SJSA1 (cell line): ENCODE results near the gene MYOF. TPM values are rescaled to one million over a fixed set of nuclear protein-coding genes. Genes with fewer than 3 reads are reported as not detected.
A peak's percentile ranks its signal among the peaks of the same experiment; 100 is the strongest.
"Not testable (repeated sequence)": the region's sequence is repeated elsewhere in the genome, so short reads cannot be mapped to it uniquely, and the experiment has no call there.

Experiments used
- DNase-seq, 2 experiments: peaks; one replicate each; pipeline ENCODE4 v3.0.0-alpha.2; 2015 to 2020; ENCODE audit warnings: low spot score in 2 of 2, low read depth in 1 of 2
- H3K27ac ChIP-seq: fragments of 250-450 bp; sonication (Bioruptor Pico); 2 replicates; pipeline ENCODE4 v1.5.1; 2020; ENCODE audit warnings: mild to moderate bottlenecking, moderate library complexity
- H3K27me3 ChIP-seq: fragments of 250-450 bp; sonication (Bioruptor Pico); replicated peaks from 2 replicates; pipeline ENCODE4 v1.5.1; 2020; ENCODE audit warnings: mild to moderate bottlenecking, moderate library complexity
- H3K36me3 ChIP-seq: fragments of 250-450 bp; sonication (Bioruptor Pico); 2 replicates; pipeline ENCODE4 v1.5.1; 2020; ENCODE audit warnings: mild to moderate bottlenecking
- H3K4me1 ChIP-seq: fragments of 250-450 bp; sonication (Bioruptor Pico); replicated peaks from 2 replicates; pipeline ENCODE4 v1.6.1; 2021; ENCODE audit warnings: mild to moderate bottlenecking
- H3K4me3 ChIP-seq: fragments of 250-450 bp; sonication (Bioruptor Pico); 2 replicates; pipeline ENCODE4 v1.5.1; 2020; ENCODE audit warnings: mild to moderate bottlenecking
- H3K9me3 ChIP-seq: fragments of 250-450 bp; sonication (Bioruptor Pico); replicated peaks from 2 replicates; pipeline ENCODE4 v1.5.1; 2020; ENCODE audit warnings: mild to moderate bottlenecking
- total RNA-seq: library from RNA; depleted of rRNA; stranded (reverse); fragments of >200 nt; shearing (Covaris generic); gene quantifications from 2 replicates; pipeline ENCODE4 v1.2.3, GENCODE V29; 2014

Gene MYOF
- total RNA-seq, 1 experiment from 2014 or later = 300 TPM

DNA sequence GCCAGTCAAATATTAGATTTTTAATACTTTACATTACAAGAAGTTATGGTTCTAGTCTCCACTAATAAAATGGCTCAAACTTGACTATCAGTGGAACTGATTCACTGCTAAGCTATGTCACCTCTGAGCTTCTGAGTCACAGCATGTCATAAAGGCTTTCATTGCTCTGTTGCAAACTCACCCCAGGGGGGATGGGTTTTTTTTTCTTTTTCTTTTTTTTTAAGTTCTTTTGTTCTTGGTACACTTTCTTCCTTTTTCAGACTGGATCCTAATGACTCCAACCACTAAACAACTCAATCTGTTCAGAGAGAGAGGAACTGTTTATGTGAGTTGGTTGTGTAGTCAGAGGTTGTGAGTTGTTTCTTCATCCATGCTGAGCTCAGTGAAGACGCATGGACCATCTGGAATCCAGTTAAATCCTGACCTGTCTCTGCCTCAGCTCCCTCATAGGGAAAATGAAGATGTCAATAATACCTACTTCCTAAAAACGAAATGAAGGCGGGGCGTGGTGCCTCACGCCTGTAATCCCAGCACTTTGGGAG is 11.0 kb downstream of the MYOF start:
- peak overlapping the region; percentile 97 for H3K27ac ChIP-seq
- peak; percentile 76 to 98 for DNase-seq
- peaks cover 76% of the 10 kb centered on the region for H3K36me3 ChIP-seq
- no peaks in the 10 kb centered on the region for H3K27me3 ChIP-seq
- H3K4me1 ChIP-seq = peaks cover 96% of the 10 kb centered on the region
- H3K9me3 ChIP-seq = no peaks in the 10 kb centered on the region; the same call in 1 of the 2 replicates
- no peak overlapping the region for H3K4me3 ChIP-seq

DNA sequence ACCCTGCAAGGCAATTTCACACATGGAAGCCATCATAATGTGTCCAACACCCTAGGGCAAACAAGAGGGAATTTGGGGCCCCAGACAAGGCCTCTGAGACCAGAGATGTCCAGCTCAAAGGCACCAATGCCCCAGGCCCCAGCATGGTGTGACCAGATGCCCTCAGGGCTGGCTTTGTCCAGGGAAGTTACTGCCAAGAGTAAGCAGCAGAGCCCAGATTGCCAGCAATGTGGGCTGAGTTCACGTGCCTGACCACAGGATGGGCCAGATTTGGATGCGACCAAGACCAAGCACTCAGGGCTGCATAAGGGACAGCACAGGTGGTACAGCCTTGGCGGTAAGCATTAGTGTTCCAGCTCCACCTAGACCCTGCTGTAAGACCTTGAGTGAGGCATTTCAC is 12.7 kb downstream of the MYOF start:
- Histone ChIP-seq H3K9me3 (no peaks in the 10 kb centered on the region; the same call in 1 of the 2 replicates), H3K36me3 (peaks cover 70% of the 10 kb centered on the region), H3K27me3 (no peaks in the 10 kb centered on the region), H3K27ac (peak overlapping the region; percentile 97), H3K4me3 (no peak overlapping the region), H3K4me1 (peaks cover 96% of the 10 kb centered on the region)
- no peak for DNase-seq

DNA sequence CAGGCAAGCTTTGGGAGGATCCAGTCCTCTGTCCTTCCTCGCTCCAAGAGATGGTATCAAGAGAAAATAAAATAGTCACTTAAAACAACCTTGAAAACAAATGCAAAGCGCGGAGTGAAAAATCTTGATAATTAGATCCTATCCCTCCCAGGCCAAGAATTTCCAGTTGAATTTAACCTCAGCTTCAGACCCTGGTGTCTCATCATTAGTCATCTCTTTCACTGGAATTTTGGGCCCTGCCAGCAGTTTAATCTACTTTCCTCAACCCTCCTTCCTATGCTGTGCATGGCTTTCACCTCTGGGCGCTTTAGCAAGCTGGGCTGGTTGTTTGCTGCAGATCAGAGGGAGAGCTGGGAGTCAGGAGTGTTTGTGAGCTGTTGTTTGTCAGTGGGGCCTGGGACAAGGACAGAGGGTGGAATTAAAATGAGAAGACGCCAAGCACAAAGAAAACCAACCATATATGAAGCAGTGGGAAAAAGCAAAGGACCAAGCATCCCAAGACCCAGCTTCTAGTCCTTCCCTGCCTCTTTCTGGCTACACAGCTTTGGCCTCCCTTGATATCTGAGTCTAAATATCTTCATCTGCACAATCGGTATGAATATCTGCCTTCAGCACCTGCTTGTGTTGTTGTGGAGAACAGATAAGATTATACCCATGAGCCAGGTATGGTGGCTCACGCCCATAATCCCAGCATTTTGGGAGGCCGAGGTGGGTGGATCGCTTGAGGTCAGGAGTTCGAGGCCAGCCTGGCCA is 13.5 kb downstream of the MYOF start:
- H3K36me3 ChIP-seq = peaks cover 62% of the 10 kb centered on the region
- no peaks in the 10 kb centered on the region; the same call in 1 of the 2 replicates for H3K9me3 ChIP-seq
- DNase-seq = peak; percentile 88 to 92
- H3K27ac ChIP-seq = peak overlapping the region; percentile 97
- no peak overlapping the region for H3K4me3 ChIP-seq
- H3K4me1 ChIP-seq = peaks cover 96% of the 10 kb centered on the region
- H3K27me3 ChIP-seq = no peaks in the 10 kb centered on the region

DNA sequence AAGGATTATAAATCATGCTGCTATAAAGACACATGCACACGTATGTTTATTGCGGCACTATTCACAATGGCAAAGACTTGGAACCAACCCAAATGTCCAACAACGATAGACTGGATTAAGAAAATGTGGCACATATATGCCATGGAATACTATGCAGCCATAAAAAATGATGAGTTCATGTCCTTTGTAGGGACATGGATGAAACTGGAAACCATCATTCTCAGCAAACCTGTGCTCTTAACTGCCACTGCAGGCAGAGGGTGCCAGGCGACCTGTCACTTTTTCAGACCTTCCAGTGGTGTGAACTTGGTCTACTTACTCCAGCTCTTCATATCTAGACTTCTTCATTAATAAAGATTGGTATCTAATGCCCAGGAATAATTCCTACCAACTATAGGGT is 14.5 kb downstream of the MYOF start:
- not testable (repeated sequence) for H3K27me3 ChIP-seq, H3K4me3 ChIP-seq, DNase-seq, H3K9me3 ChIP-seq
- H3K27ac ChIP-seq = peak overlapping the region; percentile 97
- H3K4me1 ChIP-seq = peaks cover 96% of the 10 kb centered on the region
- peaks cover 52% of the 10 kb centered on the region for H3K36me3 ChIP-seq

DNA sequence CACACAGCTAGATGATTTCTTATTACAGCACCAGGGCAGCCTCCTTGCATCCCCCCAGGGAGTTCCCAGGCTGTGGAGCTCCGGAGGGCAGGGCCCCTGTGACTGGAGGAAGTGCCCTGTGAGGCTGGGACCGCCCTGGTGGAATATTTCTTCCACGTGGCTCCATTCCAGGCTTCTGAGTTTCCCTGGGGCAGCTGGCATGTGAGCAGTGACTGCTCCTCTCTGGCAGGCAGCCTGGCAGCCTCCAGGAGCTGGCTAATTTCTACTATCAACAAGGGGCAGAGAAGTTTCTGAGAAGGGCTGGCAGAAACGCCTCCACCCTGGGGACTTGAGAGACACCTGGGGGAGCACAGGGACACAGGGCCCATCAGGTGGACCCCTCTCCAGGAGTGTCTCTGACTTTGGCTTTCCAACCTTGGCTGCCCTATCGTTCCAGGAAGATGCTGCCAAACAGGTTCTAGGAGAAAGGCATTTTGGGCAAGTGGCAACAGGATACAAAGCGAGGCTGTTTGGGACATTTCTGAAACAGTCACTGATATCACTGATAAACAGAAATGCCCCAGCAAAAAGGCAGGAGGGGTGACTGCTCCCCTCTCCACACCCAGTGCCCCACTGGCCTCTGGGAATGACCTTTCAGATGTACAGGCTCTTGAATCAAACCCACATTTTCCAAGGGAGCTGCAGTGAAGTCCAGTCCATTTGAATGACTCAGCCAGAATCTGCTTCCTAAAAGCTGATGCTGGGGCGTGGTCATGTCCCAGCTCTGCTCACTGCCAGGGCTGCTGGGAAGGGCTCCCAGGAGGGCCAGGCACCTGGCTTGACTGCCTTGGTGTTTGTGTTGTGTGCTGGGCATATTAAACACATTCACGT is 16.1 kb downstream of the MYOF start:
- H3K9me3 ChIP-seq = no peaks in the 10 kb centered on the region; the same call in 1 of the 2 replicates
- H3K27me3 ChIP-seq = no peaks in the 10 kb centered on the region
- H3K27ac ChIP-seq = peak overlapping the region; percentile 96
- peak; percentile 97 to 98 for DNase-seq
- H3K36me3 ChIP-seq = peaks cover 43% of the 10 kb centered on the region
- H3K4me1 ChIP-seq = peaks cover 97% of the 10 kb centered on the region
- H3K4me3 ChIP-seq = no peak overlapping the region

DNA sequence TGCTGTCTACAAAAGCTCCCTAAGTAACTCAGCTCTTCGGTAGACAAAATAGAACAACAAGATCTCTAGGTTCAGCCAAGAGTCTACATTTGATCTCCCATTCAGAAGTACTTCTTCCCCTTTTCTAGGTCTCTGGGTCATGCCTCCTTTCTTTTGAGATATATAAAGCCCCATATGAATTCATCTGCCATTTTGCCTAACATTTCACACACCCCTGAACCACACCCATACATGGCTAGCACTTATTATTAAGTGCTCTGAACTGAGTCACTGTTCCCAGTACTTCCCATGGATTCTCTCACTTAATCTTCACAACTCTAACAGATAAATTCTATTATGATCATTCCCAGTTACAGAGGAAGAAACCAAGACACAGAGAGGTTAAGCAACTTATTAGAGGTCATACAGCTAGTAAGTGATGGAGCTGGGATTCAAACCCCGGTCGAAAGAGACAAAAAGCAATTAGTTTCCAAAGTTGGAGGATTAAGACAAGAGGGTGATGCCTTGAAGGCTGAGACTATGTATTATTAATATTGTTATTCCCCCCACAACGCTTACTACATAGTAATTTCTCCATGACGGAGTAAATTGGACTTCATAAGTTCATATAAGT is 17.3 kb downstream of the MYOF start:
- H3K9me3 ChIP-seq = no peaks in the 10 kb centered on the region
- no peak for DNase-seq
- H3K4me3 ChIP-seq = no peak overlapping the region
- peaks cover 41% of the 10 kb centered on the region for H3K36me3 ChIP-seq
- H3K4me1 ChIP-seq = peaks cover 98% of the 10 kb centered on the region
- H3K27me3 ChIP-seq = no peaks in the 10 kb centered on the region
- peak overlapping the region; percentile 96 for H3K27ac ChIP-seq

DNA sequence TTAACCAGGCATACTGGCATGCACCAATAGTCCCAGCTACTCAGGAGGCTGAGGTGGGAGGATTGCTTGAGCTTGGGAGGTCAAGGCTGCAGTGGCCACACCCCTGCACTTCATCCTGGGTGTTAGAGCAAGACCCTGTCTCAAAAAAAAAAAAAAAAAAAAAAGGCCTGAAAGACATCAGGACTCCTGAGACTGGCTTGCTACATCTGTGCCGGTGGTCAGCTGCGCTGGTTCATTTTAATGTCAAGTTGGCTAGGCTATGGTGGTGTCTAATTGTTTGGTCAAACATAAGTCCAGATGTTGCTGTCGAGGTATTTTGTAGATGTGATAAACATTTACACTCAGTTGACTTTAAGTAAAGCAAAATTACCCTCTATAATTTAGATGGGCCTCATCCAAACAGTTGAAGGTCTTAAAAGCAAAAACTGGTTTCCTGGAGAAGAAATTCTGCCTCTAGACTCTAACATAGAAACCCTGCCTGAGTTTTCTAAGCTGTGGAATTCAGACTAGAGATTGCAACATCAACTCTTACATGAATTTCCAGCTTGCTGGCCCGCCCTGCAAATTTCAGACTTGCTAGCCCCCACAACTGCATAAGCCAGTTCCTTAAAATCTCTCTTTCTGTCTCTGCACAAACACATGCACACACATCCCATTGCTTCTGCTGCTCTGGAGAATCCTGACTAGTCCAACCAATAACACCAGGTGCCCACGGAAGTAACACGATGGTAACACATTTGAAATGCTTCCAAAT is 18.2 kb downstream of the MYOF start:
- Histone ChIP-seq H3K27me3 (no peaks in the 10 kb centered on the region), H3K4me3 (no peak overlapping the region), H3K36me3 (peaks cover 39% of the 10 kb centered on the region), H3K27ac (peak overlapping the region; percentile 96; the same call in 1 of the 2 replicates), H3K9me3 (no peaks in the 10 kb centered on the region), H3K4me1 (peaks cover 98% of the 10 kb centered on the region)
- no peak for DNase-seq

DNA sequence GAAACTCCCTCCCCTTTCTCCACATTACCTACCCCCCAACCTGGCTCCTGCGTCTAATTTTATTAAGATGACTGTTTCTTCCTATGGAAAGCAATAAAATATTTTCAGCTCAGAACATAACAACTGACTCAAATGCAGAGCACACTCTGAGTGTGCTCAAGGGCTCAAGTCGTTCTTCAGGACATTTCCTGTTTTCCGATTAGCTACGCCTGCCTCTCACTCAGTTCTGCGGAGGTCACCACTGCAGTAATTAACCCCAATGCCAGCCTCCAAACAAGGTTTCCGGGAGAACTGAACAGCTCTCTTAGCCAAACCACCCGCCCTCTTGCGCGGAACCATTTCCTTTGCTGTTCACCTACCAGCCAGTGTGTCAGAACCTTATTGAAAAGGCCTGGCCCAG is 19.3 kb downstream of the MYOF start:
- no peak overlapping the region for H3K4me3 ChIP-seq

DNA sequence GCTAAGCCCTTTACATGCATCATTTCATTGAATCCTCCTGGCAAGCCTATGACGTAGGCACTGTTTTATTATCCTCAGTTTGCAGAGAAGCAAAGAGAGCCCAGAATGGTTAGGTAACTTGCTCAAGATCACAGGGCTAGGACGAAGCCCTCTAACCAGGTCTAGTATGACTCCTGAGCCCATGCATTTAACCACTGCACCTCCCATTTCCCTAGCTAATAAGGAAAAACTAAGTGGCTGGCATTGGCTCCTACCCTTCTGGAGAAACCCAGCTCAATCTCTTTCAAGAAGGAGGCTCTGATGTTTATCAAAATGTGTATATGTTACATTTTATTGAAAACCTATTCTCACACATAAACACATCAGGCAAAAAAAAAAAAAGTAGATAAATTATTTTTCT is 19.8 kb downstream of the MYOF start:
- Histone ChIP-seq H3K4me3 (no peak overlapping the region), H3K9me3 (no peaks in the 10 kb centered on the region), H3K4me1 (peaks cover 93% of the 10 kb centered on the region), H3K27me3 (no peaks in the 10 kb centered on the region), H3K27ac (no peak overlapping the region), H3K36me3 (peaks cover 35% of the 10 kb centered on the region)
- DNase-seq = no peak

More for the DNA sequence above, 19.3 kb downstream of the MYOF start:
- peaks cover 38% of the 10 kb centered on the region for H3K36me3 ChIP-seq
- peaks cover 95% of the 10 kb centered on the region for H3K4me1 ChIP-seq
- H3K27me3 ChIP-seq = no peaks in the 10 kb centered on the region
- H3K27ac ChIP-seq = peak overlapping the region; percentile 14; the same call in 1 of the 2 replicates
- DNase-seq = no peak
- H3K9me3 ChIP-seq = no peaks in the 10 kb centered on the region

DNA sequence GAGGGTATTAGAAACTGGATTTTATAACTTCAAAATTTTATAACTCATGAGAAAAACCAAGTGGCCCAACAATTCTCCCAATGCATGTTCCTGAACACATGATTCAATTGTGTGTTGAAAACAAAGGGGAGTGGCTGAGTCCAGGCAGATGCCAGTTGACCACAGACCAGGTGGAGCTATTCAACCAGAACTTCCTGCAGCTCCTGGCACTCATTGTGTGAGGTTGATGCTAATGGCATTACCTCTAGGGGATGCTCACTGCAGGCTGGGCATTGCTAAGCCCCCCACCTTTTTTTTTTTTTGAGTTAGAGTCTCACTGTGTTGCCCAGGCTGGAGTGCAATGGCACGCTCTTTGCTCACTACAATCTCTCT is 20.3 kb downstream of the MYOF start:
- no peaks in the 10 kb centered on the region for H3K27me3 ChIP-seq
- no peaks in the 10 kb centered on the region for H3K9me3 ChIP-seq
- no peak for DNase-seq
- H3K36me3 ChIP-seq = peaks cover 38% of the 10 kb centered on the region
- H3K4me1 ChIP-seq = peaks cover 95% of the 10 kb centered on the region
- H3K27ac ChIP-seq = peak overlapping the region; percentile 60
- no peak overlapping the region for H3K4me3 ChIP-seq

DNA sequence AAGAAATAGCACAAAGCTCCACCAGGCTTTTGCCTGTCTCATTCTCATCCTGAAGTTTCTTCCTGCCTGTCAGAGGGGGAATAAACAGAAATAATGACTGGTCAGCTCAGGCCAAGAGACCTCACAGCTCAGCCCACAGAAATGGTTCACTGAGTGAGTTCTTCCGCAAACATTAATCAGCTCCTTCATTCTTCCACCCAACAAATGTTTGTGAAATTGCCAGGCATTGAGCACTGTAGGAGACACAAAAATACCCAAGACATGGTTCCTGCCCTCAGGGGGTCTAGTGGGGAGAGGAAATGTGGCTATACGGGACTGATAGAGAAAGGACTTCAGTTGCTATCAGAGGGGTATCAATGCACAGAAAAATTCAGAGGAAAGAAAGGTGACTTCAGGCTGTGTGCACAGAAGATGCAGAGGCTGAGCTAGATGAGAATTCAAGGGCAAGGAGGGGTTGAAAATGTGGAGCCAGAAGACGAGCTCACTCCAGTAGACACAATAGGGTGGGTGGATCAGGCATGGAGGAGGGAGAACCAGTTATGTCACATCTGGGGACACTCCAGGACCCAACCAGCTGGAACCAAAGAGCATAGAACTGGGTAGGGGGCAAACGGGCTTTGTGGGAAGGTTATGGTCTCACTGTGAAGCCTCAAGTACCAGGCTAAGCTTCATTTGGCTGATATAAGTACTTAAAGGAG is 20.9 kb downstream of the MYOF start:
- Histone ChIP-seq H3K4me3 (no peak overlapping the region), H3K9me3 (no peaks in the 10 kb centered on the region), H3K27me3 (no peaks in the 10 kb centered on the region), H3K36me3 (peaks cover 38% of the 10 kb centered on the region), H3K4me1 (peaks cover 94% of the 10 kb centered on the region), H3K27ac (peak overlapping the region; percentile 60)
- DNase-seq = peak in 1 of 2 experiments; percentile 60

DNA sequence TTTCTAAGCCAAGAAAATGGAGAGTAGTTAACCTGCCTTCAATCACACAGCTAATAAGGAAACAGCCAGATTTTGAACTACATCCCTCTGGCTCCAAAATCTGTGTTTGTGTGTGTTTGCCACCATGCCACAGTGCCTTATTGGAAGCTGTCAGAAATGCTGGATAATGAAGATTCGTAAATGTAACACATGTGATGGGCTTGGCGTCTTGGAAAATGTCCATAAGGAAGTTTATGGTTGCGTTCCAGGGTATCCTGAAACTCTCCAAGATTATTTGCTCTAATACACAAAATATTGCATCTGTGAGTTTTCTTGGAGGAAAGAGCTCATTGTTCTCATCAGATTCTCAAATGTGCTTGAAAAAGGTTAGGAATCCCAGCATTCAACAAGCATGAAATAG is 22.7 kb downstream of the MYOF start:
- Histone ChIP-seq H3K4me1 (peaks cover 76% of the 10 kb centered on the region), H3K36me3 (peaks cover 46% of the 10 kb centered on the region), H3K9me3 (no peaks in the 10 kb centered on the region), H3K27ac (peak overlapping the region; percentile 86), H3K27me3 (no peaks in the 10 kb centered on the region), H3K4me3 (no peak overlapping the region)
- no peak for DNase-seq
